ENCODE measurements around the gene GOLT1A. TPM values are rescaled to one million over a fixed set of nuclear protein-coding genes. Genes with fewer than 3 reads are reported as not detected.
A peak's percentile ranks its signal among the peaks of the same experiment; 100 is the strongest.

The GOLT1A gene
- total and polyA plus RNA-seq, 7 experiments from 2014 or later = 1.3 TPM; not detected in 5

- intact Hi-C loops (cut with micrococcal nuclease) = no loop called here
- H3K36me3 Mint-ChIP-seq = peaks cover 0 to 26% (median 1%) of the 10 kb centered on the region in 5 donors
- H3K27me3 ChIP-seq (ENCODE audit: control insufficient read depth in 2 of 2, insufficient read depth in 2 of 2, low read length in 2 of 2) = no peaks in the 10 kb centered on the region
- no peaks in the 10 kb centered on the region for H3K36me3 ChIP-seq (ENCODE audit: control insufficient read depth in 2 of 3, insufficient read depth in 3 of 3, low read length in 3 of 3)
- H3K4me1 ChIP-seq (ENCODE audit: control insufficient read depth in 2 of 2, insufficient read depth in 2 of 2, low read length in 2 of 2) = no peaks in the 10 kb centered on the region
- DNase-seq = no peak
- H3K4me1 Mint-ChIP-seq = no peaks in the 10 kb centered on the region
- ChIA-PET CTCF (interaction anchor here (1.2 kb wide), 1 partner anchor 194 kb away, joined by 3 read pairs; no protein-coding TSS in a partner anchor), POLR2A (no interaction called here)
- no peak overlapping the region for H3K27ac Mint-ChIP-seq
- peaks cover 5 to 47% (median 9%) of the 10 kb centered on the region in 3 experiments for H3K9me3 ChIP-seq (ENCODE audit: control insufficient read depth in 2 of 3, low read length in 3 of 3)
- peaks cover 0 to 18% (median 13%) of the 10 kb centered on the region in 5 donors for H3K27me3 Mint-ChIP-seq
- H3K27ac ChIP-seq (ENCODE audit: low read depth, low read length) = no peak overlapping the region
- ATAC-seq = no peak
- H3K4me3 ChIP-seq (ENCODE audit: low read length) = no peak overlapping the region
- peaks cover 7 to 70% (median 37%) of the 10 kb centered on the region in 11 donors for H3K9me3 Mint-ChIP-seq
- no peak overlapping the region for H3K4me3 Mint-ChIP-seq
Observed at GRCh38 chr1:204169858-204170257, 43.9 kb downstream of the GOLT1A start.

DNA sequence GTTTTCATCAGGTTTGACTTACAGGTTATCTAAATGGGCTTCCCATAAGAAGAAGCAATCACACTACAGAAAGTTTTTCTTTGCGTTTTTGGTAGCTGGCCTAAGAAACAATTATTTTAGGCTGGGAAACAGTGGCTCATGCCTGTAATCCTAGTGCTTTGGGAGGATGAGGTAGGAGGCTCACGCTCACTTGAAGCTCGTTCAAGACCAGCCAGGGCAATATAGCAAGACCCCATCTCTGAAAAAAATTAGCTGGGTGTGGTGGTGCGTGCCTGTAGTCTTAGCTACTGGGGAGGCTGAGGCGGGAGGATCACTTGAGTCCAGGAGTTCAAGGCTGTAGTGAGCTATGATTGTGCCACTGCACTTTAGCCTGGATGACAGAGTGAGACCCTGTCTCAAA lies 46.1 kb downstream of the GOLT1A start:
- Histone ChIP-seq H3K4me3 (ENCODE audit: low read length) (no peak overlapping the region), H3K27me3 (ENCODE audit: control insufficient read depth in 2 of 2, insufficient read depth in 2 of 2, low read length in 2 of 2) (no peaks in the 10 kb centered on the region), H3K36me3 (ENCODE audit: control insufficient read depth in 2 of 3, insufficient read depth in 3 of 3, low read length in 3 of 3) (no peaks in the 10 kb centered on the region), H3K27ac (ENCODE audit: low read depth, low read length) (no peak overlapping the region), H3K4me1 (ENCODE audit: control insufficient read depth in 2 of 2, insufficient read depth in 2 of 2, low read length in 2 of 2) (no peaks in the 10 kb centered on the region), H3K9me3 (ENCODE audit: control insufficient read depth in 2 of 3, low read length in 3 of 3) (peaks cover 5 to 47% (median 9%) of the 10 kb centered on the region in 3 experiments)
- Mint-ChIP-seq H3K4me3 (no peak overlapping the region), H3K4me1 (no peaks in the 10 kb centered on the region), H3K36me3 (peaks cover 0 to 19% (median 1%) of the 10 kb centered on the region in 5 donors), H3K9me3 (peaks cover 3 to 57% (median 29%) of the 10 kb centered on the region in 11 donors), H3K27ac (peak overlapping the region in 1 of 9 donors; percentile 19), H3K27me3 (peaks cover 0 to 11% (median 6%) of the 10 kb centered on the region in 5 donors)
- intact Hi-C loops (cut with micrococcal nuclease) = no loop called here
- CTCF ChIA-PET = interaction anchor here (0.8 to 3.1 kb wide), 5 partner anchors 10 to 231 kb away, joined by 3 to 19 read pairs (median 5); no protein-coding TSS in a partner anchor
- POLR2A ChIA-PET = interaction anchor here (0.8 kb wide), 1 partner anchor 874 kb away, joined by 4 read pairs; no protein-coding TSS in a partner anchor
- DNase-seq = no peak
- ATAC-seq = no peak

GRCh38 chr1:204166219-204166618 lies 47.6 kb downstream of the GOLT1A start, which contains the start of gene REN:
Gene REN (minus strand): TSS chr1:204166337. CDS start chr1:204166293, 44 bp downstream.
- Mint-ChIP-seq H3K36me3 (peaks cover 0 to 15% (median 0%) of the 10 kb centered on the region in 5 donors), H3K9me3 (peaks cover 0 to 42% (median 26%) of the 10 kb centered on the region in 11 donors), H3K27me3 (peaks cover 0 to 11% (median 9%) of the 10 kb centered on the region in 5 donors), H3K4me1 (no peaks in the 10 kb centered on the region), H3K4me3 (no peak within 1 kb of the TSS), H3K27ac (no peak within 1 kb of the TSS)
- DNase-seq (no peak), ATAC-seq (no peak)
- Histone ChIP-seq H3K9me3 (ENCODE audit: control insufficient read depth in 2 of 3, low read length in 3 of 3) (peaks cover 5 to 33% (median 6%) of the 10 kb centered on the region in 3 experiments), H3K4me3 (ENCODE audit: low read length) (no peak within 1 kb of the TSS), H3K4me1 (ENCODE audit: control insufficient read depth in 2 of 2, insufficient read depth in 2 of 2, low read length in 2 of 2) (no peaks in the 10 kb centered on the region), H3K27me3 (ENCODE audit: control insufficient read depth in 2 of 2, insufficient read depth in 2 of 2, low read length in 2 of 2) (no peaks in the 10 kb centered on the region), H3K36me3 (ENCODE audit: control insufficient read depth in 2 of 3, insufficient read depth in 3 of 3, low read length in 3 of 3) (no peaks in the 10 kb centered on the region), H3K27ac (ENCODE audit: low read depth, low read length) (no peak within 1 kb of the TSS)
- ChIA-PET POLR2A (no interaction called here), CTCF (interaction anchor here (0.6 to 5.4 kb wide), 5 partner anchors 9 to 1048 kb away, joined by 3 to 46 read pairs (median 5); no protein-coding TSS in a partner anchor)
- intact Hi-C loops (cut with micrococcal nuclease) = no loop called here

GRCh38 chr1:204162494-204163074 lies 51.2 kb downstream of the GOLT1A start:
- Mint-ChIP-seq H3K4me3 (no peak overlapping the region), H3K27me3 (peaks cover 5 to 18% (median 9%) of the 10 kb centered on the region in 5 donors), H3K9me3 (peaks cover 0 to 7% (median 5%) of the 10 kb centered on the region in 11 donors), H3K36me3 (peaks cover 0 to 6% (median 0%) of the 10 kb centered on the region in 5 donors), H3K4me1 (no peaks in the 10 kb centered on the region), H3K27ac (no peak overlapping the region)
- ChIA-PET POLR2A (interaction anchor here (1.7 kb wide), 1 partner anchor 201 kb away, joined by 5 read pairs; no protein-coding TSS in a partner anchor), CTCF (interaction anchor here (0.6 to 5.4 kb wide), 11 partner anchors 38 to 1948 kb away, joined by 3 to 46 read pairs (median 3); no protein-coding TSS in a partner anchor)
- no peaks in the 10 kb centered on the region for H3K27me3 ChIP-seq (ENCODE audit: control insufficient read depth in 2 of 2, insufficient read depth in 2 of 2, low read length in 2 of 2)
- H3K36me3 ChIP-seq (ENCODE audit: control insufficient read depth in 2 of 3, insufficient read depth in 3 of 3, low read length in 3 of 3) = no peaks in the 10 kb centered on the region
- ATAC-seq (peak; percentile 90), DNase-seq (peak; percentile 60 to 81 (median 71))
- intact Hi-C loops (cut with micrococcal nuclease) = loop anchor here (1.0 to 2.0 kb wide), 8 partner anchors 45 to 645 kb away; partner anchors contain the start of gene PIK3C2B (in 1 of the 2)
- peaks cover 0 to under 1% (median 0%) of the 10 kb centered on the region in 3 experiments for H3K9me3 ChIP-seq (ENCODE audit: control insufficient read depth in 2 of 3, low read length in 3 of 3)
- no peak overlapping the region for H3K27ac ChIP-seq (ENCODE audit: low read depth, low read length)
- no peaks in the 10 kb centered on the region for H3K4me1 ChIP-seq (ENCODE audit: control insufficient read depth in 2 of 2, insufficient read depth in 2 of 2, low read length in 2 of 2)
- H3K4me3 ChIP-seq (ENCODE audit: low read length) = no peak overlapping the region

GRCh38 chr1:204161609-204162493 lies 51.9 kb downstream of the GOLT1A start:
- Mint-ChIP-seq H3K4me3 (no peak overlapping the region), H3K27me3 (peaks cover 5 to 21% (median 9%) of the 10 kb centered on the region in 5 donors), H3K36me3 (peaks cover 0 to 4% (median 0%) of the 10 kb centered on the region in 5 donors), H3K27ac (no peak overlapping the region), H3K9me3 (peaks cover 0 to 2% (median 0%) of the 10 kb centered on the region in 11 donors), H3K4me1 (no peaks in the 10 kb centered on the region)
- no peaks in the 10 kb centered on the region for H3K9me3 ChIP-seq (ENCODE audit: control insufficient read depth in 2 of 3, low read length in 3 of 3)
- no peak for ATAC-seq
- no peaks in the 10 kb centered on the region for H3K36me3 ChIP-seq (ENCODE audit: control insufficient read depth in 2 of 3, insufficient read depth in 3 of 3, low read length in 3 of 3)
- intact Hi-C loops (cut with micrococcal nuclease) = loop anchor here (1.0 to 2.0 kb wide), 8 partner anchors 45 to 645 kb away; partner anchors contain the start of gene PIK3C2B (in 1 of the 2)
- no peak overlapping the region for H3K27ac ChIP-seq (ENCODE audit: low read depth, low read length)
- H3K27me3 ChIP-seq (ENCODE audit: control insufficient read depth in 2 of 2, insufficient read depth in 2 of 2, low read length in 2 of 2) = no peaks in the 10 kb centered on the region
- H3K4me3 ChIP-seq (ENCODE audit: low read length) = no peak overlapping the region
- CTCF ChIA-PET = interaction anchor here (0.6 to 5.4 kb wide), 6 partner anchors 39 to 374 kb away, joined by 3 to 46 read pairs (median 4); no protein-coding TSS in a partner anchor
- POLR2A ChIA-PET = interaction anchor here (1.7 kb wide), 1 partner anchor 202 kb away, joined by 5 read pairs; no protein-coding TSS in a partner anchor
- no peaks in the 10 kb centered on the region for H3K4me1 ChIP-seq (ENCODE audit: control insufficient read depth in 2 of 2, insufficient read depth in 2 of 2, low read length in 2 of 2)
- DNase-seq = no peak

DNA sequence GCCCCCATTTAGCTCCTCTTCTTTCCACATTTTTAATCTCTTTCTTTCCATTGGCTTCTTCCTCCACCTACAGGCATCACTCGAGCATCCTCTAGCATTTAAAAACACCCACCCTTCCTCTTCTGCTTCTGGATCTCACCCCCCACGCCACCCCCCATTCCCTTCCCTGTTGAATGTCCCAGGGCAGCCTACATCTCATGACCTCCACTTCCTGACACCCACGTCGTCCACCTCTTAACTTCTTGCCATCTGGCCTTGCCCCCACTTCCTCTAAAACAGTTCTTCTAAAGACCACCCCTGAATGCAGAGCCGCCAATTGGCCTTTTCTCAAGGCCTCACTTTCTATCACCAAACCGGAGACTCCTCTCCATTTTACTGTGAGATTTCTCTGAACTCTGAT lies 55.8 kb downstream of the GOLT1A start:
- Mint-ChIP-seq H3K4me3 (no peak overlapping the region), H3K9me3 (peaks cover 0 to 2% (median 0%) of the 10 kb centered on the region in 11 donors), H3K27ac (no peak overlapping the region), H3K4me1 (peaks cover 0 to under 1% (median 0%) of the 10 kb centered on the region in 7 donors), H3K36me3 (no peaks in the 10 kb centered on the region), H3K27me3 (peaks cover 0 to 14% (median 4%) of the 10 kb centered on the region in 5 donors)
- no peak for DNase-seq
- ATAC-seq = no peak
- no peaks in the 10 kb centered on the region for H3K36me3 ChIP-seq (ENCODE audit: control insufficient read depth in 2 of 3, insufficient read depth in 3 of 3, low read length in 3 of 3)
- intact Hi-C loops (cut with micrococcal nuclease) = no loop called here
- H3K4me3 ChIP-seq (ENCODE audit: low read length) = no peak overlapping the region
- H3K9me3 ChIP-seq (ENCODE audit: control insufficient read depth in 2 of 3, low read length in 3 of 3) = no peaks in the 10 kb centered on the region
- ChIA-PET POLR2A (interaction anchor here (0.6 kb wide), 1 partner anchor 532 kb away, joined by 3 read pairs; no protein-coding TSS in a partner anchor), CTCF (no interaction called here)
- H3K27me3 ChIP-seq (ENCODE audit: control insufficient read depth in 2 of 2, insufficient read depth in 2 of 2, low read length in 2 of 2) = no peaks in the 10 kb centered on the region
- no peaks in the 10 kb centered on the region for H3K4me1 ChIP-seq (ENCODE audit: control insufficient read depth in 2 of 2, insufficient read depth in 2 of 2, low read length in 2 of 2)
- H3K27ac ChIP-seq (ENCODE audit: low read depth, low read length) = no peak overlapping the region

Measured in naive thymus-derived CD4-positive, alpha-beta T cell (primary cell).